Naive B cell (primary cell): ENCODE measurements around the gene SCNN1A. TPM values are rescaled to one million over a fixed set of nuclear protein-coding genes. Genes with fewer than 3 reads are reported as not detected.

Source experiments
- ATAC-seq, 2 donors: fragments of 150-1000 bp; cut with Tn5 transposase; 2 replicates each; pipeline ENCODE4 v1.10.0; 2021; ENCODE audit warnings: low read depth in 2 of 2, mild to moderate bottlenecking in 2 of 2, moderate library complexity in 2 of 2
- DNase-seq: peaks from one replicate; pipeline ENCODE4 v3.0.0; 2022
- H3K27ac Mint-ChIP-seq, 6 donors: one replicate each; pipeline ENCODE4 v1.8.0; 2020 to 2022; ENCODE audit warnings: mild to moderate bottlenecking in 6 of 6, mixed read lengths in 6 of 6, moderate library complexity in 5 of 6, inconsistent platforms in 2 of 6
- H3K27me3 Mint-ChIP-seq, 3 donors: one replicate each; pipeline ENCODE4 v1.8.0; 2021 to 2022; ENCODE audit warnings: mixed read lengths in 3 of 3, mild to moderate bottlenecking in 1 of 3
- H3K36me3 Mint-ChIP-seq, 2 donors: one replicate each; pipeline ENCODE4 v1.8.0; 2020 to 2022; ENCODE audit warnings: mixed read lengths in 2 of 2, inconsistent platforms in 1 of 2, mild to moderate bottlenecking in 1 of 2
- H3K4me1 Mint-ChIP-seq, 3 donors: one replicate each; pipeline ENCODE4 v1.8.0; 2020 to 2022; ENCODE audit warnings: mixed read lengths in 3 of 3, inconsistent platforms in 1 of 3, mild to moderate bottlenecking in 1 of 3, moderate library complexity in 1 of 3
- H3K4me3 Mint-ChIP-seq, 8 donors: one replicate each; pipeline ENCODE4 v1.8.0; 2020 to 2022; ENCODE audit warnings: mild to moderate bottlenecking in 8 of 8, mixed read lengths in 8 of 8, moderate library complexity in 8 of 8, inconsistent platforms in 2 of 8
- H3K9me3 Mint-ChIP-seq, 7 donors: one replicate each; pipeline ENCODE4 v1.8.0; 2020 to 2022; ENCODE audit warnings: mixed read lengths in 7 of 7, mild to moderate bottlenecking in 5 of 7, inconsistent platforms in 2 of 7, moderate library complexity in 1 of 7
- polyA plus RNA-seq, 6 donors: library from polyadenylated mRNA; unstranded; fragments of 300-500 nt; fragmentation: Illumina TruSeq; gene quantifications; one replicate each; pipeline ENCODE4 v1.2.3, GENCODE V29; 2021; ENCODE audit warnings: low read depth in 6 of 6

The SCNN1A gene
- polyA plus RNA-seq, 6 donors from 2014 or later: not detected

DNA sequence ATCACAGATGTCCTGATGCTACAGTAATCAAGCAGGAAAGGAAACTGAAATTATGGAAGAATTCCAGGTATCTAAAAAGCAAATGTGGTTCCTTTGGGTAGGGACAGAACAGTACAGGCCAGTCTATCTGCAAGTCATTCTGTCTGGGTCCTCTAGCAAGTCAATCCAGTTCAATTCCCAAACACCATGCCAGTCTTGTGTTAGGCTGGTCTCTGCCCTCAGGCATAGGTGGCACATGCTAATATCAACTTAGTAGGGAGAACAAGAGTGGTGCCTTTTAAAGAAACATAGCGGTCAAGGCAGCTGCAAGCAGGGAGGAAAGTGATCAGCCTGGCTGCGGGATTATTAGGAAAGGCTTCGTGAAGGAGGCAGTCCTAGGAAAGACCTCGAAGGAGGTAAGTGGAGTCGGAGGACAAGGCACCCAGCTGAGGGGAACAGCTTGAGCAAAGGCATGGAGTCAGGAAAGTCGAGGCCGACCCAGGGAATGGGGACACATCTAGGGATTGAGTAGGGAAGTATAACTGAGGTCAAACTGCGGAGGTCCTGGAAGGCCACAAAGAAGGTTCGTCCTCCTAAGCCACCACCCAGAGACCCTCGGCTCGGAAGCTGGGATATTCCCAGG, 68.7 kb downstream of the SCNN1A start:
- Mint-ChIP-seq H3K36me3 (no peaks in the 10 kb centered on the region), H3K27ac (no peak overlapping the region)
- no peak for ATAC-seq

DNA sequence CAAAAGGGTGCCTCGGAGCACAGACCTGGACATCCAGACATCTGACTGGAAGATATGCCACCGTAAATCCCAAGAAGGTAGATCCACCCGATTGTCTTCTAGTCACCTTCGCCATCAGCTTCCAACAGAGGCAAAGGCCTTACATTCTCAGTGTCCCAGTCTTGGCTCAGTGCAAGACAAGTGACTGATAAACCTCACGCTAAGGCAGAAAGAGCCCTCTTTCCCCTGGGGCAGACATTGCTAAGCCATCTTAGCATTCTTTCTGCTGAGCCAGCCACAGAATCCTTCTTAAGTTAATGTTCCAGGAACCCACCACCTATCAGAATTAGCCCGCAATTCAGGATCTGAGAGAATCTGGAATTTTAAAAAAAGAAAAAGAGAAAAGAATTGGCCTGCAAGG, 69.2 kb downstream of the SCNN1A start:
- H3K27me3 Mint-ChIP-seq: peaks cover 55 to 75% (median 71%) of the 10 kb centered on the region in 3 donors
- DNase-seq: no peak
- H3K4me1 Mint-ChIP-seq: peaks cover 0 to 5% (median 1%) of the 10 kb centered on the region in 3 donors
- ATAC-seq: no peak
- no peak overlapping the region for H3K27ac Mint-ChIP-seq
- no peaks in the 10 kb centered on the region for H3K36me3 Mint-ChIP-seq
- H3K4me3 Mint-ChIP-seq: no peak overlapping the region
- no peaks in the 10 kb centered on the region for H3K9me3 Mint-ChIP-seq

More for the DNA sequence above, 68.7 kb downstream of the SCNN1A start:
- no peak for DNase-seq
- Mint-ChIP-seq H3K9me3 (no peaks in the 10 kb centered on the region), H3K27me3 (peaks cover 59 to 75% (median 74%) of the 10 kb centered on the region in 3 donors), H3K4me3 (no peak overlapping the region), H3K4me1 (peaks cover 0 to 5% (median 1%) of the 10 kb centered on the region in 3 donors)

DNA sequence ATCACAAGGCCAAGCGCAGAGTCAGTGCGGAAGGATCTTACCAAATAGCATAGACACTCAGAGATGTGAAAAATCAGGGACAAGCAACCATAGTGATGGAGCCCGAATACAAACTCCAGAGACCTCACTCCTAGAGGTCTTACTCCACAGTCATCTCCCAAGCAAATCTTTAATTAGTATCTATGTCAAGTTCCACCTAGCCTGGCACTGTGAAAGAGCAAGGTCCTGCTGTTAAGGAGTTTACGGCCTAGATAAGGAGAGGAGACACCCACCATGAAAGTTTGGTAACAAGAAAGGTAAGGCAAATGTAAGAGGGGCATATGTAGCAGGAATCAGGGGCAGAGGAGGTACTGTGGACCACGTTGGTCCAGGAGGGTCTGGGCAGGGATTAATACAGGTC, 72.3 kb downstream of the SCNN1A start:
- peaks cover 0 to 5% of the 10 kb centered on the region in 2 donors for H3K36me3 Mint-ChIP-seq
- ATAC-seq (no peak), DNase-seq (no peak)
- peaks cover 61 to 75% (median 66%) of the 10 kb centered on the region in 3 donors for H3K27me3 Mint-ChIP-seq
- no peak overlapping the region for H3K27ac Mint-ChIP-seq
- no peaks in the 10 kb centered on the region for H3K9me3 Mint-ChIP-seq
- peak overlapping the region in 1 of 8 donors; percentile 16 for H3K4me3 Mint-ChIP-seq
- peaks cover 5 to 15% (median 6%) of the 10 kb centered on the region in 3 donors for H3K4me1 Mint-ChIP-seq

GRCh38 chr12:6302621-6303020, 72.7 kb downstream of the SCNN1A start:
- DNase-seq: no peak
- Mint-ChIP-seq H3K4me3 (no peak overlapping the region), H3K36me3 (peaks cover 0 to 5% of the 10 kb centered on the region in 2 donors), H3K9me3 (no peaks in the 10 kb centered on the region), H3K27ac (no peak overlapping the region), H3K27me3 (peaks cover 61 to 75% (median 66%) of the 10 kb centered on the region in 3 donors), H3K4me1 (peaks cover 5 to 15% (median 6%) of the 10 kb centered on the region in 3 donors)
- no peak for ATAC-seq

DNA sequence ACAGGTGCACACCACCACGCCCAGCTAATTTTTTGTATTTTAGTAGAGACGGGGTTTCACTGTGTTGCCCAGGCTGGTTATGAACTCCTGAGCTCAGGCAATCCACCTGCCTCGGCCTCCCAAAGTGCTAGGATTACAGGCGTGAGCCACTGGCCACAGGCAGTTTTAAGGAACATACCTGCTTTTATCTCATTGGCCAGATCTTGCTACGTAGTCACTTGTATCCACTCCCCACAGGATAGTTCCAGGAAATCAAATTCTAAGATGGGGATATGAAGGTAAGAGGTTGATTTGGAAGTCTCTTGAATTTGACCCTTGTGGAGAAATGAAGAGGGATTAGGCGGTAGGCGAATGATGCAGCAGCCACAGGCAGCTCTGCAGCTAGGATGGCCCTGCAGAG, 73.6 kb downstream of the SCNN1A start:
- ATAC-seq (no peak), DNase-seq (no peak)
- Mint-ChIP-seq H3K9me3 (no peaks in the 10 kb centered on the region), H3K4me3 (no peak overlapping the region), H3K36me3 (peaks cover 0 to 5% of the 10 kb centered on the region in 2 donors), H3K27me3 (peaks cover 57 to 72% (median 63%) of the 10 kb centered on the region in 3 donors), H3K27ac (peak overlapping the region in 1 of 6 donors; percentile 6), H3K4me1 (peaks cover 5 to 15% (median 6%) of the 10 kb centered on the region in 3 donors)

- DNase-seq (no peak), ATAC-seq (no peak)
- H3K27me3 Mint-ChIP-seq: peaks cover 57 to 72% (median 57%) of the 10 kb centered on the region in 3 donors
- H3K4me1 Mint-ChIP-seq: peaks cover 5 to 15% (median 6%) of the 10 kb centered on the region in 3 donors
- peak overlapping the region in 1 of 6 donors; percentile 1 for H3K27ac Mint-ChIP-seq
- H3K36me3 Mint-ChIP-seq: peaks cover 0 to 5% of the 10 kb centered on the region in 2 donors
- H3K9me3 Mint-ChIP-seq: no peaks in the 10 kb centered on the region
- no peak overlapping the region for H3K4me3 Mint-ChIP-seq
Observed at GRCh38 chr12:6297170-6297569, 78.2 kb downstream of the SCNN1A start.

Other genes with a start within 250 kb of the SCNN1A start
- gene CD9, start 175.2 kb downstream of the SCNN1A start, polyA plus RNA-seq: 100 to 1,000 TPM in 2 of 6 donors, 10 to 100 TPM in 4; 32.7 to 186 (median 69.9) TPM
- gene PLEKHG6, start 64.9 kb downstream of the SCNN1A start, polyA plus RNA-seq: not detected
- 1 to 10 TPM in 2 of 6 donors, under 1 TPM in 2, not detected in 2; 0.34 to 1.8 (median 1.0) TPM for gene TNFRSF1A, start 33.5 kb downstream of the SCNN1A start, polyA plus RNA-seq
- under 1 TPM in 3 of 6 donors, not detected in 3; 0.20 to 0.90 (median 0.22) TPM for gene LTBR, start 8.6 kb upstream of the SCNN1A start, polyA plus RNA-seq
- gene CD27, start 69.4 kb upstream of the SCNN1A start, polyA plus RNA-seq: 10 to 100 TPM in 1 of 6 donors, 1 to 10 TPM in 5; 3.2 to 14.8 (median 6.6) TPM
- 100 to 1,000 TPM in 3 of 6 donors, 10 to 100 TPM in 3; 61.0 to 128 (median 108) TPM for gene TAPBPL, start 76.5 kb upstream of the SCNN1A start, polyA plus RNA-seq
- 1 to 10 TPM; 1.7 to 6.7 (median 4.5) TPM for gene VAMP1, start 95.1 kb upstream of the SCNN1A start, polyA plus RNA-seq
- 100 to 1,000 TPM; 126 to 243 (median 176) TPM for gene MRPL51, start 117.7 kb upstream of the SCNN1A start, polyA plus RNA-seq
- gene NCAPD2, start 118.5 kb upstream of the SCNN1A start, polyA plus RNA-seq: 10 to 100 TPM; 13.3 to 25.5 (median 17.8) TPM
- 1,000 to 10,000 TPM in 1 of 6 donors, 100 to 1,000 TPM in 5; 607 to 1,152 (median 779) TPM for gene GAPDH, start 159.0 kb upstream of the SCNN1A start, polyA plus RNA-seq
- gene IFFO1, start 180.5 kb upstream of the SCNN1A start, polyA plus RNA-seq: 10 to 100 TPM in 1 of 6 donors, 1 to 10 TPM in 5; 4.6 to 15.3 (median 6.3) TPM
- 10 to 100 TPM; 11.7 to 27.6 (median 17.5) TPM for gene NOP2, start 192.7 kb upstream of the SCNN1A start, polyA plus RNA-seq
- gene CHD4, start 231.8 kb upstream of the SCNN1A start, polyA plus RNA-seq: 10 to 100 TPM; 26.6 to 67.1 (median 44.5) TPM